HL-60/S4 treated with retinoic acid at 250 ng/mL for 4 days and 3 days (cell line): ENCODE data around the gene MARCKS.
"Not testable (repeated sequence)": the region's sequence is repeated elsewhere in the genome, so short reads cannot be mapped to it uniquely, and the experiment has no call there.

Source experiments
- in situ Hi-C: fragments of 300-500 bp; cut with MboI; formaldehyde crosslinking; loops from 2 replicates; pipeline ENCODE4 v1.7.0; 2022; ENCODE audit warnings: low sequenced_read_pairs

Gene MARCKS

DNA sequence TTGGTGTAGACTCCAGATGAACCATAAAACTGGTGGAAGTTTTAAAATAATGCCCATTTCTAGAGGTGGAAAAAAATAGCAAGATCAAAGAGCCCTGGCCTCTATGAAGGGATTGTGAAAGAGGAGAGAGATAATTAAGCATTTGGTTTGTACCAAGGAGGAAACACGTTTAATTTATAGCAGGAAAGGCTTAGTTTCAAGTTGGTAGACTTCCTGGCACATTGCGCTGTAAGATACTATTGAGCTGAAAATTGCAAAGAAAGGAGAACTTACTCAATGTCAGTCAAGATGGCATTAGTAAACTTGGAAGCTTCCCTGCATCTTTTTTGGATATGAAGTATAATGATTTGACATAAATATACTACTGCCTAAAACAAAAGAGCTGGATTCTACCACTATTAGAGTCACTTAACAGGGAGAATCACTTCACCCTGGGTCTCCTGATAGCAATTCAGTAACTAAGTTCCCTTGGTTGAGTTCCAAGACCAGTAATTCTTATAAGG lies 24.4 kb downstream of the MARCKS start:
- in situ Hi-C loops = loop anchor here (25.0 kb wide), 1 partner anchor 569 kb away; no protein-coding TSS in a partner anchor

- in situ Hi-C loops = loop anchor here (25.0 kb wide), 1 partner anchor 570 kb away; no protein-coding TSS in a partner anchor
Measured at GRCh38 chr6:113882336-113883022, 25.3 kb downstream of the MARCKS start.

- in situ Hi-C loops = loop anchor here (25.0 kb wide), 1 partner anchor 572 kb away; no protein-coding TSS in a partner anchor
Measured at GRCh38 chr6:113884011-113884410, 26.9 kb downstream of the MARCKS start.

DNA sequence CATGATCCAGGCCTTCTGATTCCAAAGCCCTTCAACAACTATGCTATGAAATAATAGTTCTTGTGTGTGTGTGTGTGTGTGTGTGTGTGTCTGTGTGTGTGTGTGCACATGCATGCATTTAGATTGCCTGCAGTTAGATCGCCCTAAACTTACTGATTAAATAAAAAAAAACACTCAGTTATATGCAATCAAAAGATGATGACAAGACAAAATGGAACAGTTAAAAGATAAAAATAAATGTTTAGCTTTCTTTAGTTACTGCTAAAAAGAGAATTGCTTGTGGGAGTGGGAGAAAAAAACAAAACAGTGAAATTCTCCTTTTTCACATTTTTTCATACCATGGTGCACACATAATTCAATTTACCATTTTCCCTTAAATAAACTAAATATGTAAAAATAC lies 29.4 kb downstream of the MARCKS start:
- in situ Hi-C loops = loop anchor here (25.0 kb wide), 1 partner anchor 574 kb away; no protein-coding TSS in a partner anchor

DNA sequence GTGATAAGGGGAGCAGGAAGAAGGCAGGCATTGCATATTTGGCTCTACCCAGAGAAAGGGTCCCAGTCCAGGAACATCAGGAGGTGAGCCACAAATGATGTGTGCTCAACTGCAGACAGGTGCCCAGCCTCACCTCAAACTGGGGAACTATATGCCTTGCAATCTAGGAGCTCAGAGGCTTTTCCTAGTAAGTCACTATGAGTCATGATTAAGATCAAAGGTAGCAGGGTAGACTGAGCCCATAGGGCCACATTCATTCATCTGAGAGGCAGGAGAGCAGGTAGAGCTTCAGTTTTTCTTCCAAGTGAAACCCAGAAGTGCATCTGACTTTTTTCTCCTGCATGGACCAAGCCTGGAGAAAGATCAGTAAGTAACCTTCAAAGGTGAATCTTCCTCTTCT lies 31.3 kb downstream of the MARCKS start:
- in situ Hi-C loops = loop anchor here (25.0 kb wide), 1 partner anchor 576 kb away; no protein-coding TSS in a partner anchor

DNA sequence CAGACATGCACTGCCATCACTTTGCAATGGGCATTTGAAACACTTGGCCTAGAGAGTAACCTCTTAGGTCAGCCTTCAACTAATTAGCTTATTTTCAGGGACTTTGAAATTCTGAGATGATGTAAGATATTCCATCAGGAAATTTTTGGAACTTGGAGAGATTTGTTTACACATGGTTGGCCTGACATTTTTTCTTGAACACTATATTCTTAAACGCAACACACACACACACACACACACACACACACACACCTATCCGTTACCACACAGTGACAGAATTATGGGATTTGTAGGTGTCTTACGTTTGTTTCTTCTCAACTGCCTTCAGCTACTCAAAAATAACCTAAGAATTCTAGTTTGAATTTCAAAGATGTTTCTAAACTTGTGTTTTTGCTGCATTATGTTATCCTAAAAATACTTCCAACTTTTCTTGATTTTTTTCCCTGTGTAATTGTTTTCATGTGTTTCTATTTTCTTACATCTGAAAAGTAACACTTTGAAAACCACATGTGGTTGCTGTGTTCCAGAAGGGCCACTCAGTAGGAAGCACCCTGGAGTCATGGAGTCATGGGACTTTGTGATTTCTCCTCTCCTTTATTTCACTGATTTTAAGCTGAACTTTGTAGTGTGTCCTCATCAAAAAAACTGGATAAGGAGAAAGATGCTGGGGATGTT lies 31.9 kb downstream of the MARCKS start:
- in situ Hi-C loops = loop anchor here (25.0 kb wide), 1 partner anchor 577 kb away; no protein-coding TSS in a partner anchor

GRCh38 chr6:113893451-113893850 lies 36.3 kb downstream of the MARCKS start:
- in situ Hi-C loops = loop anchor here (25.0 kb wide), 1 partner anchor 581 kb away; no protein-coding TSS in a partner anchor

- in situ Hi-C loops = loop anchor here (25.0 kb wide), 1 partner anchor 582 kb away; no protein-coding TSS in a partner anchor
Measured at GRCh38 chr6:113893866-113894265, 36.7 kb downstream of the MARCKS start.

GRCh38 chr6:113894712-113895674 lies 37.8 kb downstream of the MARCKS start:
- in situ Hi-C loops = loop anchor here (25.0 kb wide), 1 partner anchor 583 kb away; no protein-coding TSS in a partner anchor

DNA sequence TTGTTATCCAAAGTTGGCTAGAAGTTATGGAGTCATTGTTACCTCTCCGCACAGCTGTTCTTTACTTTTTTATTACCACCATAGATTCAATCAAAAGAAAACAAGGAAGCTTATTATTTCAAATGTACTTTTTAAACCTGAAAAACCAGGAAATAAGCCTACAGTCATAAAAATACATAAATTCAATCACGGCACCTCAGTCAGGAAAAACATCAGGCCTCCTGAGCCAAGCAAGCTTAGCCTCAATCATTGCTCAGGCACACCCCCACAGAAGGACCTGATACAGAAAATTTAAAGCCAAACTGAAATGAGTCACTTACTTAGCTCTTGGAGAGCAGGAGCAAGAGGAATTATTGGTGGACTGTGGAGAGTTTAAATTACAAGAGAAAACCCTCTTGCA lies 44.3 kb downstream of the MARCKS start:
- in situ Hi-C loops = no loop called here

- in situ Hi-C loops = no loop called here
Measured at GRCh38 chr6:113903666-113904330, 46.7 kb downstream of the MARCKS start.

GRCh38 chr6:113907102-113907815 lies 50.1 kb downstream of the MARCKS start:
- in situ Hi-C loops = no loop called here

DNA sequence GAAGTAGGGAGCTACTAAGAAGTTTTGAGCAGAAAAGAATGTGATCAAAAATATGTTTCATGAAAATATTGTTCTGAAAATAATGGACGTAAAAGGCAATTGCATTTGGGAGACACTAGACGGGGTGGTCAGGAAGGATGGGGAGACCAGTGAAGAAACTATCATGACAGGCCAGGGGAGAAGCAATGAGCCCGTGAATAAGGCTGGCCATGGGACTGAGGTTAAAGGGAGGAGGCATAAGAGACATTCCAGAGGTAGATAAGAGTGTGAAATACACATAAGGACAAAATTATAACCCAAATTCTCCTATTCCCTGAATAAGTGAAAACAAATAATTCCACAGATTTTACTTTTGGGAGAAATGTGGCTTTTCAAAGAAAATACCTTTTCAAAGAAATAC lies 51.7 kb downstream of the MARCKS start:
- in situ Hi-C loops = no loop called here

GRCh38 chr6:113909224-113909856 lies 52.2 kb downstream of the MARCKS start:
- in situ Hi-C loops = no loop called here

DNA sequence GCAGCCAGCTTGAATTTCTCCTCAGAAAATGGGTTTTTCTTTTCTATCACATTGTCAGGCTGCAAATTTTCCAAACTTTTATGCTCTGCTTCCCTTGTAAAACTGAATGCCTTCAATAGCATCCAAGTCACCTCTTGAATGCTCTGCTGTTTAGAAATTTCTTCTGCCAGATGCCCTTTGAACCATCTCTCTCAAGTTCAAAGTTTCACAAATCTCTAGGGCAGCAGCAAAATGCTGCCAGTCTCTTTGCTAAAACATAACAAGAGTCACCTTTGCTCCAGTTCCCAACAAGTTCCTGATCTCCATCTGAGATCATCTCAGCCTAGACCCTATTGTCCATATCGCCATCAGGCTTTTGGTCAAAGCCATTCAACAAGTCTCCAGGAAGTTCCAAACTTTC lies 53.1 kb downstream of the MARCKS start:
- in situ Hi-C loops = not testable (repeated sequence)
